Hepatic stellate cell (primary cell): Measurements from ENCODE around the gene CSNK2B.

Experiments used
- DNase-seq: peaks from one replicate; pipeline ENCODE4 v3.0.0; 2011; ENCODE audit warnings: low spot score

Gene CSNK2B

GRCh38 chr6:31711233-31711632 is 45.4 kb downstream of the CSNK2B start:
- DNase-seq = no peak

GRCh38 chr6:31712296-31712695 is 46.4 kb downstream of the CSNK2B start:
- no peak for DNase-seq

DNA sequence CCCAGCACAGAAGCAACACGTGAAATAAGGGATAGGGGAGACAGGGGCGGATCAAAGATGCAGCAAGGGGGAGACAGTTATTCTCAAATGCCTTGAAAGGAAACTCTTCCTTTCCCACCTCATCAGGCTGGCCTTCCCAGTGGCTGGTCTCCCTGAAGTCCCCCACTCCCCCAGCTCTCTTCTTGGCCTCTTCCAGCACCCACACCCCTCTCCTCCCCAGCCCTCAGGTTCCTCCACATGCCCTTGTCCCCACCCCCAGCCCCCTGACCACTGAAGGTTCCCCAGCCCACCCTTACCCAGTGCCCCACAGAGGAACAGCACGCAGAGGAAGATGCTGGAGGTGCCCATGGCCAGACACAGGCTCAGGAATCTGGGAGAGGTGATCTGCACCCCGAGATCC is 47.6 kb downstream of the CSNK2B start:
- DNase-seq = no peak

DNA sequence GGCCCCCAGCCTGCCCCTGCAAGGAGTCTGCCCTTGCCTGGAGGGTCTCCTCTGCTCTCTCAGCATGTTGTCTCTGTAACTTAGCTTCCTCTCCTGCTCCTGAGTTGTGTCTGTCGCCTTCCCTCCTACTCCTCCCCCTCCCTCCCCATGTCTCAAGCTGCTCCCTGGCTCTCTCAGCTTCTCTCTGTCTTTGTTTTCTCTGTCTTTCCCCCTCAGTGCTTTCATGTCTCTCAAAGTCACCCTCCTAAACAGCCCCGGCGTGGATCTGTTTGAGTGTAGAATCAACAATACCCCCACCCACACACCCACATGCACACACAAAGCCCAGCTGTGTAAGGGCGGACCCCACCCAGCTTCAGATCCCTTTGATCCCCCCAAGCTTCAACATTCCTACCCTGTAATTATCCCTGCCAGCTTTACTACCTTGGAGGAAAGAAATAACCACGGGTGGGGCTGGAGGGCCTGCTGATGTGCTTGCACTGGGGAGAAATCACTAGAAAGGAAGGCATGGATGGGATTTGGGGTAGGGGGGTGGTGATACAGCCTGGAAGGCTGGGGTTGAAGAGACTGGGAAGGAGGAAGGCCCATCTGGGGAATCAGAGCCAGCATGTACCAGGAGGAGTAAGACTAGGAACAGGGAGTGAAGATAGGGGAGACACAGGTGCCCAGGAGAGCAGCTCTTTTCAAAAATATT is 48.3 kb downstream of the CSNK2B start:
- DNase-seq = no peak

DNA sequence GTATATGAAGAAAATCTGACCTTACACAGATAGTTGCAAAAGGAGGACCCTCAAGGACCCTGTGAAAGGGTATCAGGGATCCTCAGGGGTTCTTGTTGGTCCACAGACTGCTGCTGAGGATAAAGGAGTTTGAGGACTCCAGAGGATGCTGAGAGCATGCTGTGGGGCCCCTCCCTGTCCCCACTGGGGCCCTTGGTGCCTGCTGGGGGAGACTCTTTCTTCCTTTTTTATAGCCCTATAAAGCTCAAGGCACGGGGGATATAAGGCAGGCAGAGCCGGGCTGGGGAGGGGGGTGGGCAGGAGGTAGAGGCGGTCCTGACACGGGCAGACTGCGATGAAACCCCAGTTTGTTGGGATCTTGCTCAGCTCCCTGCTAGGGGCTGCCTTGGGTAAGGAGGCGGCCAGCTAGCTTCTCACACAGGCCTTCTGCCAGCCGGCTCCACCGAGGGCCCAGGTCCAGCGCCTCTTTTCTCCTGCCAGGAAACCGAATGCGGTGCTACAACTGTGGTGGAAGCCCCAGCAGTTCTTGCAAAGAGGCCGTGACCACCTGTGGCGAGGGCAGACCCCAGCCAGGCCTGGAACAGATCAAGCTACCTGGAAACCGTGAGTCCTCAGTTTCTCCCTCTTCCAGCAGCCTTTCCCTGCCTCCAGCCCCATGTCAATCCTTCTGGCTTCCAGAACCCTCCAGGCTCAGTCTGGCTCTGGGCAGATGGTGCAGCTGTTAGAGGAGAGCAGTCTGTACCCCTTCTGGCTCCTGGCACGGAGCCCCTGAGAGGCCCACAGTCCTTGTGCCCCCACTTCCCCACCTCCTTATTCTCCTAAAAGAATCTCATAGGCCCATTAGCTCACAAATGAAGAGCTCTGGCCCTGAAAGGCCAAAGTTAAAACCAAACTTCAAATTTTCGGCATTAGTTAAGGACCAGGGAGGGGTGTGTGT is 49.4 kb downstream of the CSNK2B start, which contains the start of gene LY6G6D:
Gene LY6G6D, plus strand, starts transcription at position 327 of the 937 bp plus-strand sequence. Its CDS starts 8 bp downstream, at position 335.
- DNase-seq = no peak

- DNase-seq = no peak
These were observed 51.8 kb downstream of the CSNK2B start for GRCh38 chr6:31717499-31718222.

DNA sequence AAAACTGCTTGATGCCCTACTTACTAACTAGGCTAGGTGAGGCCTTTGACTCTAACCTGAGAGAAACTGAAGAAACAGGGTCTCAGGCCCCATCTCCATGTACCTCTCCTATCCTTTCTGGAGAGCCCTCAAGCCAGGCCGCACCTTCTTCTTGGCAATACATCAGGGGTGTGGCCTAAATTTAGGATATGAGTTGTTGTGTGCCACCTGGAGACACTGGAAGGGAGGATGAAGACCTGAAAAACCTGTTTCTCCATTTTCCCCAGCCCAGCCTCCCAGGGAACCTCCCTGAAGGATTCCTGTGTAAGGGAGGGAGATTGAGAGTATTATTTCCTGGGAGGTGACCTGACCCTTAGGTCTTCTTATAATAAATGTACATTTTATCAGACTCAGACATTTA is 52.4 kb downstream of the CSNK2B start:
- DNase-seq = no peak

GRCh38 chr6:31719001-31719400 is 53.1 kb downstream of the CSNK2B start:
- no peak for DNase-seq
